SK-N-SH (cell line): ENCODE results near the gene MAN2A1.

ENCODE experiments used
- GATA2 ChIP-seq: sonication (generic); formaldehyde crosslinking; IDR thresholded peaks from 2 replicates; pipeline ENCODE4 v1.5.0; 2020; ENCODE audit warnings: mild to moderate bottlenecking, missing genetic modification reagents
- POLR2AphosphoS5 ChIP-seq: IDR thresholded peaks from 2 replicates; pipeline ENCODE4 v1.6.1; 2012; ENCODE audit warnings: low read depth, low read length
- RAD21 ChIP-seq: IDR thresholded peaks from 2 replicates; pipeline ENCODE4 v1.6.1; 2012; ENCODE audit warnings: mild to moderate bottlenecking, low read length
- SIN3A ChIP-seq: IDR thresholded peaks from 2 replicates; pipeline ENCODE4 v1.6.1; 2012; ENCODE audit warnings: low read depth, mild to moderate bottlenecking, low read length, moderate library complexity, borderline replicate concordance
- TF ChIP-seq, protein P1 (sequence below): fragments of 200-600 bp; sonication (generic); IDR thresholded peaks from 2 replicates; pipeline ENCODE4 v1.6.1; 2017; ENCODE audit warnings: antibody characterized with exemption, mild to moderate bottlenecking, moderate library complexity
- TF ChIP-seq, protein P2 (sequence below): IDR thresholded peaks from 2 replicates; pipeline ENCODE4 v1.6.1; 2012; ENCODE audit warnings: mild to moderate bottlenecking, low read depth, low read length, moderate library complexity

DNA sequence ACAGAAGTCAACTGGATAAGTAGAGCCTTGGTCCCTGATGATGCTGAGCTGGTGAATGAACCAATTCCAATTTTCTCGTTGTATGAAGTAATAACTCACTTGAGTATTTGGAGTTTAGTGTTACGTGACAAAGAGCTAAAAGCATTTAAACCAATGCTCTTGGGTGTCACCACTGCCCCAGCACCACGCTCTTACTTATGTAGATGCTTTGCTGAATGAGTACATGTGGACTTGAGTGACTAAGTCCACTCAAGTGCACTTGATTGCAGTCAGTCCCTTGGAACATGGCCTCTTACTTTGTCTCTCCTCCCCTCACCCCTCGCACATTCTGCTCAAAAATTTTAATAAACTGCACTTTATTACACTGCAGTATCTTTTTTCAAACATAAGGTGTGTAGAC, 184.0 kb downstream of the MAN2A1 start:
- TF ChIP-seq, protein P1, sequence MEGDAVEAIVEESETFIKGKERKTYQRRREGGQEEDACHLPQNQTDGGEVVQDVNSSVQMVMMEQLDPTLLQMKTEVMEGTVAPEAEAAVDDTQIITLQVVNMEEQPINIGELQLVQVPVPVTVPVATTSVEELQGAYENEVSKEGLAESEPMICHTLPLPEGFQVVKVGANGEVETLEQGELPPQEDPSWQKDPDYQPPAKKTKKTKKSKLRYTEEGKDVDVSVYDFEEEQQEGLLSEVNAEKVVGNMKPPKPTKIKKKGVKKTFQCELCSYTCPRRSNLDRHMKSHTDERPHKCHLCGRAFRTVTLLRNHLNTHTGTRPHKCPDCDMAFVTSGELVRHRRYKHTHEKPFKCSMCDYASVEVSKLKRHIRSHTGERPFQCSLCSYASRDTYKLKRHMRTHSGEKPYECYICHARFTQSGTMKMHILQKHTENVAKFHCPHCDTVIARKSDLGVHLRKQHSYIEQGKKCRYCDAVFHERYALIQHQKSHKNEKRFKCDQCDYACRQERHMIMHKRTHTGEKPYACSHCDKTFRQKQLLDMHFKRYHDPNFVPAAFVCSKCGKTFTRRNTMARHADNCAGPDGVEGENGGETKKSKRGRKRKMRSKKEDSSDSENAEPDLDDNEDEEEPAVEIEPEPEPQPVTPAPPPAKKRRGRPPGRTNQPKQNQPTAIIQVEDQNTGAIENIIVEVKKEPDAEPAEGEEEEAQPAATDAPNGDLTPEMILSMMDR = no peak
- TF ChIP-seq RAD21 (no peak), SIN3A (no peak), GATA2 (CRISPR knock-in tag) (no peak), POLR2AphosphoS5 (no peak)
- TF ChIP-seq, protein P2, sequence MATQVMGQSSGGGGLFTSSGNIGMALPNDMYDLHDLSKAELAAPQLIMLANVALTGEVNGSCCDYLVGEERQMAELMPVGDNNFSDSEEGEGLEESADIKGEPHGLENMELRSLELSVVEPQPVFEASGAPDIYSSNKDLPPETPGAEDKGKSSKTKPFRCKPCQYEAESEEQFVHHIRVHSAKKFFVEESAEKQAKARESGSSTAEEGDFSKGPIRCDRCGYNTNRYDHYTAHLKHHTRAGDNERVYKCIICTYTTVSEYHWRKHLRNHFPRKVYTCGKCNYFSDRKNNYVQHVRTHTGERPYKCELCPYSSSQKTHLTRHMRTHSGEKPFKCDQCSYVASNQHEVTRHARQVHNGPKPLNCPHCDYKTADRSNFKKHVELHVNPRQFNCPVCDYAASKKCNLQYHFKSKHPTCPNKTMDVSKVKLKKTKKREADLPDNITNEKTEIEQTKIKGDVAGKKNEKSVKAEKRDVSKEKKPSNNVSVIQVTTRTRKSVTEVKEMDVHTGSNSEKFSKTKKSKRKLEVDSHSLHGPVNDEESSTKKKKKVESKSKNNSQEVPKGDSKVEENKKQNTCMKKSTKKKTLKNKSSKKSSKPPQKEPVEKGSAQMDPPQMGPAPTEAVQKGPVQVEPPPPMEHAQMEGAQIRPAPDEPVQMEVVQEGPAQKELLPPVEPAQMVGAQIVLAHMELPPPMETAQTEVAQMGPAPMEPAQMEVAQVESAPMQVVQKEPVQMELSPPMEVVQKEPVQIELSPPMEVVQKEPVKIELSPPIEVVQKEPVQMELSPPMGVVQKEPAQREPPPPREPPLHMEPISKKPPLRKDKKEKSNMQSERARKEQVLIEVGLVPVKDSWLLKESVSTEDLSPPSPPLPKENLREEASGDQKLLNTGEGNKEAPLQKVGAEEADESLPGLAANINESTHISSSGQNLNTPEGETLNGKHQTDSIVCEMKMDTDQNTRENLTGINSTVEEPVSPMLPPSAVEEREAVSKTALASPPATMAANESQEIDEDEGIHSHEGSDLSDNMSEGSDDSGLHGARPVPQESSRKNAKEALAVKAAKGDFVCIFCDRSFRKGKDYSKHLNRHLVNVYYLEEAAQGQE = no peak
